Umbilical cord (tissue), 2 donors: Measurements from ENCODE around the gene RIC1. TPM values are rescaled to one million over a fixed set of nuclear protein-coding genes. Genes with fewer than 3 reads are reported as not detected.
"Not testable (repeated sequence)": the region's sequence is repeated elsewhere in the genome, so short reads cannot be mapped to it uniquely, and the experiment has no call there.

Experiments used
- DNase-seq: peaks from one replicate; pipeline ENCODE4 v3.0.0-alpha.2; 2015; ENCODE audit warnings: low spot score
- total RNA-seq: library from RNA; depleted of rRNA; stranded (reverse); fragments of >200 nt; gene quantifications from one replicate; pipeline ENCODE4 v1.2.3, GENCODE V29; 2014; ENCODE audit warnings: low replicate concordance; ENCODE audit not compliant: insufficient read depth

The RIC1 gene
- total RNA-seq, 1 donor from 2014 or later, result 45.5 TPM

DNA sequence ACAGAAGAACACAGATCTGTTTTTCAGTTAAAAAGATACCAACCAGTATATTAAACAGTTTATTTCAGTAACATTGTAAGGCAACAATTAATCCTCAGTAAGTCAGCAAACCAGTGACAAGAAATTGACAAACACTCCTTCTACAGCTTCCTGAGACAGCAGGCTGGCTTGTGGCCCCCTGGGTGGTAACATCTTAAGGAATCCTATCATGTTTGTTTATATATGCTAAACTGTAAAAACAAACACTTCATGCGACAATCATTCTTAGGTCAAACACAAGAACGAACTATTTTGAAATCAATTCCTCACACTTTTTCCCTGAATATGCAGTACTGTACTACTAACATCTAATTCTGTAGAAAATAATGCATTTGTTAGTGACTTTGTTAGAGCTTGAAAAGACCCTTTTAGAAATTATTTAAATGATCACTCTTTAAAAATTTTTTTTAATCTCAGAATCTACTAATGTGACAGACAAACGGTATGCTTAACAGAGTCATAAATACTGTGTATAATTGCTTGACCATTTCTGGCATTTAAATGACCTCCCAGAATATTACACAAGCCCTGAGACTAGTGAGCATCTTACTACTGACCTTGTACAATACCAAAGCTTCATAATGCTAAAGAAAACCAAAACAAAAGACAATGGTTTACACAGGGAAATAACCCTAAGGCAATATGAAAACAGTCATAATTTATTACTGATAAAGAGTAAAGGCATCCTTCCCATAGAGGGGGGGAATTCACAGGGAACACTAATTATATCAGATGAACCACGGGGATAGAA, 155.8 kb downstream of the RIC1 start:
- no peak for DNase-seq

DNA sequence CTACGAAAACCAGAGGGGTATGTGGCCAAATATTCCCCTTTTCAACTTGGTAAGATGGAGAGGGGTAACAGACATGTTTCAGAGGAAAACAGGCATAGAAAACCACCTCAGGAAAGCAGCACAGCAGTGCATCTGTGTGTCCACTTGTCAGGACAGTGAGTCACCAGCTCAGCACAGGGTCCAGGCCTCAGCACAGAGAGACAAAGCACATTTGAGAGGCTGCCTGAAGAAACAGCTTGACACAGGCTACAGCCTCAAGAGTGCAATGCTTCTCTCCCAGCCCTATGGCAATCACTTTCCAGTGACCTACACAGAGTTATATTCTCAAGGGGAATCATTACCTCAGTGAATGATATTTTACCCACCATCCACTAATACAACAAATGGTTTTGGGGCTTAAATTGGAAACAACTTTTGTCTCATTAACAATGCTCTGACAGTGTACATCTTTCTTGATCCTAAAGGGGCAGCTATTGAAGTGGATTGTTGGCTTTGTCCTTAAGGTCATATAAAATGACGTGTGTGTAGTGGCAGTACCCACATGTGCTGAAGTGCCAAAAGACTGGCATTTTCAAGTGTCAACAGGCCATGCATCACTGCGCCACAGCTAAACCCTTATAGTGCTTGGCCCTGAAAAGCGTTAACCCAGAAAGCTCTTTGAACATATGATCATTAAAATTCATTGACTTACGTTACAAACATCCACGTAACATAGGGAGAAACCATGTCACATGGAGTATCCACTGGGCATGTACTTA, 157.6 kb downstream of the RIC1 start:
- DNase-seq, result no peak

DNA sequence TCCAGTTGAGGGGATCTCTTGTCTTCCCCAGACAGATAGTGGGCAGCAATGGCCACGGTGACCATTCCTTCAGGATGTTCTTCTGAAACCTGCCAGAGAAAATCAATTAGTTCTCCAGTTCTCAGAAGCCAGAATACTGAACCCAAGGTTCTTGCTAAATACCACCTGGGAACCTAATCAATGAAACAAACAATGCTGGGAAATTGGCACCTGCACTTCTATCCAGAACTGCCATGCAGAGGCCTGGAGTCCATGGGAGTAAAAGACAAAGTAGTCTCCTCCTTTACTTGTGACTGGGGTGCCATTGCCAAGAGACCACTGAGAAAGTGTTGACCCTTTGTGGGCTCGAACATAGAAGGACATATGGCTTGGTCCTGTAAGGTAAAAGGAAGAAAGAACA, 158.3 kb downstream of the RIC1 start:
- DNase-seq, result no peak

DNA sequence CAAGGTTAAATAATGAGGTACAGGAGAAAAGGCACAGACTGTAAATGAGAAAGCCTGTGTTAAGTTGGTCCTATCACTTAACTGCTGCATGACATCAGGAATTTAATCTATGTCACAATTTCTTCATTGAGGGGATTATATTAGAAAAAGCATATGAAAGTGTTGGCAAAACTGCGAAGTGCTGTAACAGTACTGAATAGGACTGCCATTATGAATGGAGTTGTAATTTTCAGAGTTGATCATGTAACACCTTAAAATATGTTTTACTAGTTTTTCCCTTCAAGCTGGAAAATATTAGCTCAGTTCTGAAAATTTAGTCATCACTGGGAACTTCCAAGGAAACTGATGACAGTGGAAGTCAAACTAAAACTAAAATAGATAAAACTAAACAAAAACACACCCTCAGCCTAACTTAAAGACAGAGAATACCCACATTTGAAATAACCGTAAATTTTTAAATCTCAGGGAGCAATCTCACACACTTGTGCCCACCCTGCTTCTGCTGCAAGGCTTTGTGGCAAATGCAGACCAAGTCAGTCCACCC, 158.9 kb downstream of the RIC1 start:
- DNase-seq, result no peak

DNA sequence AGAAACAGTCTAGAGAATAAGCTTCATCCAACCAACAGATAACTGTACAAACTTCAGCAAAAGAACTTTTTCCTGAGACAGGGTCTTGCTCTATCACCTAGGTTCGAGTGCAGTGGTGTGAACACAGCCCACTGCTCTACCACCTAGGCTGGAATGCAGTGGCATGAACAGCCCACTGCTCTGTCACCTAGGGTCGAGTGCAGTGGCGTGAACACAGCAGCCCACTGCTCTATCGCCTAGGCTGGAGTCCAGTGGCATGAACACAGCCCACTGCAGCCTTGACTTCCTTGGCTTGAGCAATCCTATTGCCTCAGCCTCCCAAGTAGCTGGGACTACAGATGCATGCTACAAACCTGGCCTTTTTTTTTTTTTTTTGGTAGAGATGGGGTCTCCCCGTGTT, 160.6 kb downstream of the RIC1 start:
- DNase-seq, result no peak

DNA sequence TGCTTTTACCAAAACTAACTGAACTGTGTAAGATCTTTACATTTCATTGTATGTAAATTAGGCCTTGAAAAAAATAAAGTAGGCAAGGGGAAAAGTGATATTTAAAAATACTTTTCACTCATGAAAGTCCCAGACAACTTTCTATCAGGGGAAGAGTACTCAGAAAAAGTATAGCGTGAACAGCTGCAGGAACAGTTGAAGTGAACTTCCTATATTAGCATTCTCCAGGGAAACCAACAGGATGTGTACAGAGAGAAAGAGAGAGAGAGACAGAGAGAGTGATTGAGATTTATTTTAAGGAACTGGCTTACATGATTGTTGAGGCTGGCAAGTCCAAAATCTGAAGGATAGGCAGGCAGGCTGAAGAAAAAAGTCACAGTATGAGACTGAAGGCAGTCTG, 162.0 kb downstream of the RIC1 start:
- no peak for DNase-seq

DNA sequence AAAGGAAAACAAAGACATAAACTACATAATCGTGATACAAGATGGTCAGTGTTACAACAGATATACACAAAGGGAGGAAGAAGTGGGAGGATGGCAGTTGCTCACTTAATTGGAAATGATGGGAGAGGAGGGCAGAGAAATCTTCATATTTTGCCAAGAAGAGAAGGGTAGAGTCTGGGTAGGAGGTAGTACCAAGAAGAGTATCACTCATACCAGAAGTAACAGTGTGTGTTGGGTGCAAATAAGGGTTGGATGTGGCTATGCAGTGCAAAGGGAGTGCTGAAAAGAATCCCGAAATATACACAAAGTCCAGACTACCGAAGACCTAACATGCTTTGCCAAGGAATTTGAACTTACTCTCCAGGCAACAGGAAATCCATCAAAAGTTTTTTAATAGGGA, 163.0 kb downstream of the RIC1 start:
- no peak for DNase-seq

DNA sequence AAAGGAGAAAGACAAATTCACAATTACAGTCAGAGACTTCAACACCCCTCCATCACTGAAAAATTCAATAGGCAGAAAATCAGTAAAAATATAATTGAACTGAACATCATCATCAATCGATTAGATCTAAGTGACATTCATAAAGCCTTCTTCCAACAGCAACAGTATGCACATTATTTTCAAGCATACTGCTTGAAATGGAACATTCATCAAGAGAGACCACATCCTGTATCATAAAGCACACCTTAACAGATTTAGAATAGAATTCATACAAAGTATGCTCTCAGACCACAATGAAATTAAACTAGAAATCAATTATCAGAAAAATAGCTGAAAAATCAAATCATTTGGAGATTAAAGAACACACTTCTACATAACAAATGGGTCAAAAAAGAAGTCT, 164.9 kb downstream of the RIC1 start:
- no peak for DNase-seq

DNA sequence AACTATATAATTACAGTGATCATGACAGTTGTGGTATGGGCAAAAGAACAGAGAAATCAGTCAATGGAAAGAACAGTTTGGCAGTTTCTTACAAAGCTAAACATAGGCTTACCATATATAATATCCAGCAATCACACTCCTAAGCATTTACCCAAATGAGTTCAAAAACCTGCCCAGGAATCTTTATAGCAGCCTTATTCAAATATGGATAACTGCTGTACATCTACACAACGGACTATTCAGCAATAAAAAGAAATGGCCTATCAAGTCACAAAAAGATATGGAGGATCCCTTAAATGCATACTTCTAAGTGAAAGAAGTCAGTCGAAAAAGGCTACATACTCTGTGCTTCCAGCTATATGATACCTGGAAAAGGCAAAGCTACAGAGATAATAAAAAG, 167.4 kb downstream of the RIC1 start:
- DNase-seq, result no peak

DNA sequence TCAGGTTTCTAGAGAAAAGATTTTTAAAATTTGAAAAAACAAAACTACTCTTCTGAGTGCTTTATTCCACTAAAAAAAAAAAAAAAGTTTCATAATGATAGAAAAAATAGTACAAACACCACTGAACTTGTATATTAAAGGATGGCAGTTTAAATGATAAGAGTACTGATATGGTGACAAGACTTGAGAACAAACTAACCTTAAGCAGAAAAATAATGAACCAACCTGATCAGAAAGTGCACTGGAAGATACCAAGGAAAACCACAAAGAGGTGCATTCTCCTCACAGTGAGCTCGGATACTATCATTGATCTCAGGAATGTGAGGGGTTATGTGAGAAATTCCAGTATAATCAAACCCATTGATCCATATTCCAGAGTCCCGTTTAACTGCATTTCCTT, 169.7 kb downstream of the RIC1 start:
- no peak for DNase-seq

DNA sequence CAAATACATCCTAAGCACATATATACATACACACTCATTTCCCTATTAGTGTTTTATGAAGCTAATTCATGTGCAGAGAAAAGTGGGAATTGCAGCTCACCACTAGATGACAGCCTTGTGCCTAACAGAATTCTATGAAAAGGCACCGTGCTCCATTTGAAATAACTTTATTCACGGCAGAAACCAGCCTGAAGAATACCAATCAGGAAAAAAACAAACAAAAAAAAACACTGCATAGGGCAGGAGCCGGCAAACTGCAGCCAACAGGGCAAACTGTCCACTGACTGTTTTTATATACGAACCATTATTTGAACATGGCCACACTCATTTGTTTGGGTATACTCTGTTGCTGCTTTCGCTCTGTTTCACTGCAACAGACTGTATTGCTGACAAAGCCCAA, 170.4 kb downstream of the RIC1 start:
- DNase-seq, result peak; percentile 52

DNA sequence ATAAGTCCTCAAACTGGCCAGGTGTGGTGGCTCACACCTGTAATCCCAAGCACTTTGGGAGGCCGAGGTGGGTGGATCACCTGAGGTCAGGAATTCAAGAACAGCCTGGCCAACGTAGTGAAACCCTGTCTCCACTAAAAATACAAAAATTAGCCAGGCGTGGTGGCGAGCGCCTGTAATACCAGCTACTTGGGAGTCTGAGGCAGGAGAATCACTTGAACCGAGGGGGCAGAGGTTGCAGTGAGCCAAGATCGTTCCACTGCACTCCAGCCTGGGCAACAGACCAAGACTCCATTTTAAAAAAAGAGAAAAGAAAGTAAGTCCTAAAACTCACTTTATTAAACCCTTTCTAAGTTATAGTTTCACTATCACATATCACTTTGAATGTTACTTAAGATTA, 171.5 kb downstream of the RIC1 start:
- not testable (repeated sequence) for DNase-seq

DNA sequence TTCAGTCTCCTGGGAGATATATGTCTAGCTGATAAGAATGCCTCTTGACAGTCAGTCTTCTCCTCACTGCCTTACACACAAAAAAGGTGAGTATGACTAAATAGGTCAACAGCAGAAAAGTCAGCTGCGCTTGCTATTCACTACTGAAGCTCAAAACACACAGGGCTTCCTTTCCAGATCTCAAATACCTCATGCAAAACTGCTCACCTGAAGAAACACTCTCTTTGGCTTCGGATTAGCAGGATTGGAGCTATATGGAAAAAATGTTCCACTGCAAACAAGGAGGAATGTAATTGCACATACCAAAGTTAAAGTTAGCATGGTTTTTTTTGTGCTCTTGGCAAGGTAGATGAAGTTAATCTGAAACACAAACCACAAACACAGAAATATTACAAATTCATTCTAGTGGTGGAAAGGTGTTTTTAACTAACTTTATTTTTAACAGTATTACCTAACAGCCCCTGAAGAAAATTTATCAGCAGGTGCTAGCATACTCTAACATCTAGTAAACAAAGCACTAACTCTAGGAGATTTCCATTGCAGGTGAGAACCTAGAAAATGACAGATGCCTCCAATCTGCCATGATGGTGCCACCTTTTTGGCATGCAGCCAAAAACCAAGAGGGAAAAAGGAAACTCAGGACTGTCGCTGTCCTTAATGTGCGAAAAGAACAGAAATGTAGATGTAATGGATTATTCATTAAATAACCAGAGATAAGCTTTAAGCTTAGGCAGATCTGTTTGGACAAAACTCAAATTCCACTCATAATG, 172.2 kb downstream of the RIC1 start:
- DNase-seq, result no peak

DNA sequence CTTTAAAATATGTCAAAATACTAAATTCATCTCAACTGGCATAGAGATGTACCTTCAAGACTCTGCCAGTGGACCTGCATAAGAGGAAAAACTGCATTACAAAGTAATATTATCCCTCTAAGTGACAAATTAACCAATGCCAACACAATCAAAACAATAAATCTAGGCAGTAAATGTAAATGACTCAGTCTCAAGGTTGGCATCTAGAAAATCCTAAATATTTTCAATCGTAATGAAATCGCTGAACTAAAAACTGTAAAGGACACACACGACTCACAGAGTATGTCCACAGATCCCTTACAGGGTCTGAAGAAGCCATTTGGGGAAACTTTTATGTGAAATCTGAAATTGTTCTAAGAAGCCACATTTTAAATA, 172.8 kb downstream of the RIC1 start:
- no peak for DNase-seq

DNA sequence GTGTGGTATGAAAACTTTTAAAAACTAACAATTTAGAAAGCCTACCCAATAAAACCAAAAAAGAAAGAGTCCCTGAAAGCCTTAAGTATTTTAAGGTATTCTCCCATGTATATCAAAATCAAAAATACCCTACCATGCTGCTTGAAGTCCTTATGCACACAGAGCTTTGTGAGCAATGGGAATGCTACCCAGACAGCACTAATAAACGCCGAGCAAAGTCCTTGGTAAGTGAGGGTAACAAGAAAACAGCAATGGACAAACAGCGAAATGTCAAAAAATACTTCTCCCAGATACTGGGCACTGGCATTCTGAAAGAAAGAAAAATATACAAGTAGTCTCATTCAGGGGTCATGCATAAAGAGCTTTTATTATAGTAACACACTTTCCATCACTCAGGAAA, 176.6 kb downstream of the RIC1 start:
- DNase-seq, result no peak

DNA sequence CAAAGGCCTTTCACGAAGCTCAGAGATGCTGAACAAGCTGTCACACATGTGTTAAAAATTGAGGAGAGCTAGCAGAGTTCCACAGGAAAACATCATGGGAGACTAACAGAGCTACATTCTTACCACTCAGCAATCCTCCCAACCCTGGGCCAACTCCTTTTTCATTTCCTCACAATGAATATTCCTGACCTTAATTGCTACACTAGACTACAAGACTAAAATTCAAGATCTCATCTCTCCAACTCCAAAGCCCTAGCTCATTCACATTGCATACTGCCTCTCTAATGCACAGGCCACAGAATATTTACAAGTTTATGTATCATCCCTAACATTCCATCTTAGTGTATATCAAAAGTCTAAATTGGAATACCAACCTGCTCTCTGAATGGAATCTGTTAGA, 182.8 kb downstream of the RIC1 start:
- DNase-seq, result no peak

DNA sequence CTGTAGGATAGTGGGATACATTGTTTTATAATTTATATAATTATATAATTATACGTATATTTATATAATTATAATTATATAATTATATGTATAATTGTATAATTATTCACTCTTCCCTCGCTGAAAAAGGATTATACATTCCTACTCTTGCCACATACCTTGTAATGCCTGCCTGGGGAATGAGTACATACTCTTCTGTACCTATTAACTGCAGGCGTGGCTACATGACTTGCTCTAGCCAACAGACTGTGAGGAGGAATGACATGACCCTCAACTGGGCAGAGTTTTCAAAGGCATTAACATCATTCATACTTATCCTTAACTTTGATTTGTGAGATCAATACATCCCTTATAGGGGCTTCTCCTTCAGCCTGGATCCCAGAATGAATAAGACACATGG, 184.9 kb downstream of the RIC1 start:
- DNase-seq, result no peak

DNA sequence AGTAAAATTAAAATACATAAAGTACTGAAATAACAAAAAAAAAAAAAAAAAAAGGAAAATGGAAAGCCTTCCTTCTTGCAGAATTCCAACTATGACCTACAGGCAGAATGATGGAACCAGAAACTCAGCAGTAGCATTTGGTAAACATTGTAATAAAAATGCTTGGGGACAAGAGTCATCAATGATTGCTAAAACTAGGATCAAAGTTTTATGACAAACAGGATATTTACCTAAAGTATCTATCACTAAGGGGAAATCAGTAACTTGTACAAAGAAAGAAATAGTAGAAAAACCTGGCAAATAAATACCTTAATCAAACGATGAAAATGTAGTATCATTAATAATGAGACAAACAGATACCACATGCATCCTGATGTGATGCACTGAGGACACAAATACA, 186.6 kb downstream of the RIC1 start:
- DNase-seq, result no peak

DNA sequence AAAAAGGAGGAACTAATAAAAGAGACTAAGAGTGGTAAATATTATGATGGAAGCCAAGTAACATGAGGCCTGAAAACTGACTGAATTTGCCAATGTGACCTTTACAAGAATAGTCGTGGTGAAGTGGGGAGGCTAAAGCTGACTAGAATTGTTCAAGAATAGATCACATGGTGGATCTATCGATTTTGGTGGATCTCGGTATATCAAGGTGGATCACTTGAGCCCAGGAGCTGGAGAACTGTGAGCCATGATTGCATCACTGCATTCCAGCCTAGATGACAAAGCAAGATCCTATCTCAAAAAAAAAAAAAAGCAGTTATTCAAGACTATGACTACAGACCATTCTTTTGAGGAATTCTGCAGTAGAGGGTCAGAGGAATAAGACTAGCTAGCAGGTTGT, 189.0 kb downstream of the RIC1 start:
- DNase-seq, result no peak

DNA sequence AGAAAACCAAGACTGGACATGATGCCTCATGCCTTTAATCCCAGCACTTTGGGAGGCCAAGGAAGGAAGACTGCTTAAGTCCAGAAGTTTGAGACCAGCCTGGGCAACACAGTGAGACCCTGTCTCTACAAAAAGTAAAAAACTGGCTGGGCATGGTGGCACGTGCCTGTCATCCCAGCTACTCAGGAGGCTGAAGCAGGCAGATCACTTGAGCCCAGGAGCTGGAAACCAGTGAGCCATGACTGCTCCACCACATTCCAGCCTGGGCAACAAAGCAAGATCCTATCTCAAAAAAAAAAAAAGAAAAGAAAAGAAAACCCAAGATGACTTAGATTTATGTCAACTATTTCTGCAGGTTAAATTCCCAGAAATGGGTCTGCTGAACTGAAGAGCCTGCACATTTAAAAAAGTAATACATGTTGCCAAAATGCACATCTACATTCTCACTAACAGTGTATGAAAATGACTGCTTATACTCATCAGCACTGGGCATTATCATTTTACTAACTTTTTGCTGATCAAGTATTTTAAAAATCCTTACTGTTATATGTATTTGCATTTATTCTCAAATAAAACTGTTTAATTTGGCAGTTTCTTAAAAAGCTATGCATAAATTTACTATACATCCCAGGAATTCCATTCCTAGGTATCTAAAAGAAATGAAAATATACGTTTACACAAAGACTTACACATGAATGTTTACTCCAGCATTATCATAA, 189.7 kb downstream of the RIC1 start:
- no peak for DNase-seq

DNA sequence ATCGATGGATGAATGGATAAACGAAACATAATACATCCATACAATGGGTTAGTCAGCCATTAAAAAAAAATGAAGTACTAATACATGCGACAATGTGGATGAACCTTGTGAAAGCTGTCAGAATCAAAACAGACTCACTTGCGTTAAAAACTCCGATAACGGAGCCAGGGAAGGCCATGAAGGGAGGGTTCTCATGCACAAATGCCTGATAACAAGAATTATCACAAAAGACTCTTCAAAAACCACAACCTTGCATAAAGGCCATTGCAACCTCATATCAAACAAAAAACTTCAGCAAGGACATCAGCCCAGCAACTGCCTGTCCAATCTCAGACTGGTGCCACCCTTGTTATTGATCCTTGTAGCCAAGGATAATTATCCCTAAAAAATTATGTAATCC, 190.3 kb downstream of the RIC1 start:
- no peak for DNase-seq

DNA sequence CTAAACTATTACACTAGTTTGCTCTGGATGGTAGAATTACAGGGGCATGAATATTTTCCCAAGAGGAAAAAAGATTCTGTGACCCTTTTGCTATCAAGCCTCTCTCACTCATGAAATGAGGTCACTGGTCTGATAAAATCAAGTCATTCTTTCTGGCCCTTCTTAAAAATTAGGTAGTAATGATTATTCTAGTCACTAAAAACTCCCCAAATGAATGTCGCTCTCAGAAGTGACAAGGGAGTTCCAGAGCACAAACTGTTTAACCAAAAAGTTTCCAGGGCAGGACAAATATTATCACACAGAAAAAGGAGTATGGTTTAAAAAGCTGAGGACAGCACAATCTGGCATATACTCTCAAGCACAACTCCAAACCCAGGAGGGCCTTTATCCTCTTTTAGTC, 191.5 kb downstream of the RIC1 start:
- no peak for DNase-seq
